Panc1 (cell line): Measurements from ENCODE around the gene KATNAL2.

Source experiments
- POLR2AphosphoS5 ChIP-seq: IDR thresholded peaks from 2 replicates; pipeline ENCODE4 v1.6.1; 2012; ENCODE audit warnings: mild to moderate bottlenecking, low read depth, low read length, moderate library complexity
- TCF7L2 ChIP-seq: IDR thresholded peaks from 2 replicates; pipeline ENCODE4 v1.6.1; 2011; ENCODE audit warnings: mild to moderate bottlenecking, low read depth, low read length, inconsistent platforms
- TF ChIP-seq, protein P1 (sequence below): fragments of 450-650 bp; IDR thresholded peaks from 2 replicates; pipeline ENCODE4 v1.5.1; 2017; ENCODE audit warnings: mild to moderate bottlenecking
- TF ChIP-seq, protein P2 (sequence below), 2 experiments: IDR thresholded peaks; 2 replicates each; pipeline ENCODE4 v1.6.1; 2011 to 2012; ENCODE audit warnings: low read depth in 2 of 2, control low read depth in 1 of 2, low read length in 1 of 2, mild to moderate bottlenecking in 1 of 2, moderate library complexity in 1 of 2; ENCODE audit not compliant: insufficient read depth in 1 of 2

DNA sequence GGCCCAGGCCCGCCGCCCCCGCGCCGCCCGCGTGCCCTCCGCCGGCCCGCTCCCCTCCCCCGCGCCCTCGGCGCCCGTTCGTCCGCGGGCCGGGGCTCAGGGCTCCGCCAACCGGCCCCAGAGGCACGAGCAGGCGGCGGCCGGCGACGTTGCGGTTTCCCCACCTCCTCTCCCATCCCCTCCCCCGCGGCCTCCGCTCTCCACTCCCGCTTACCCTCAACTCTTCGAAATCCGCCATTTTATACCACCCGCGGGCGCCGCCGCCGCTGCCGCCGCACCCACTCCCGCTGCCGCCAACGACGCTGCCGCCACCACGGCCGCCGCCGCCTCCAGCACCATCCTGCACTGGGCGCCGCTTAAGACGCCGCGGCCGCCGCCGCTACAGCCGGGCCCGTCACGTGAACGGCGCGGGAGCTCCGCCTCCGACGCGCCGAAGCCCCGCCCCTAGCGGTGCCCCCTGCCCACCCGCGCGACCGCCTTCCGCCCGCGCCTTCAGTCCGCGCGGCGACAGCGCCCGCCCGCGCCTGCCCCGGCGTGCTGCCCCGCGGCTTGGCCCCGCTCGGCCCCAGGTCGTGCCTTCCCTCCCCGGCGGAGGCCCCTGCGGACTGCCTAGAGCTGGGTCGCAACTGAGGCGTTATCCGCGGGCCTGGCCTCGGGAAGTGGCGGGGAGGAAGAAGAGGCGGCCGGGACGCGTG lies at the start of gene KATNAL2, which contains the start of gene PIAS2:
- TF ChIP-seq, protein P1, sequence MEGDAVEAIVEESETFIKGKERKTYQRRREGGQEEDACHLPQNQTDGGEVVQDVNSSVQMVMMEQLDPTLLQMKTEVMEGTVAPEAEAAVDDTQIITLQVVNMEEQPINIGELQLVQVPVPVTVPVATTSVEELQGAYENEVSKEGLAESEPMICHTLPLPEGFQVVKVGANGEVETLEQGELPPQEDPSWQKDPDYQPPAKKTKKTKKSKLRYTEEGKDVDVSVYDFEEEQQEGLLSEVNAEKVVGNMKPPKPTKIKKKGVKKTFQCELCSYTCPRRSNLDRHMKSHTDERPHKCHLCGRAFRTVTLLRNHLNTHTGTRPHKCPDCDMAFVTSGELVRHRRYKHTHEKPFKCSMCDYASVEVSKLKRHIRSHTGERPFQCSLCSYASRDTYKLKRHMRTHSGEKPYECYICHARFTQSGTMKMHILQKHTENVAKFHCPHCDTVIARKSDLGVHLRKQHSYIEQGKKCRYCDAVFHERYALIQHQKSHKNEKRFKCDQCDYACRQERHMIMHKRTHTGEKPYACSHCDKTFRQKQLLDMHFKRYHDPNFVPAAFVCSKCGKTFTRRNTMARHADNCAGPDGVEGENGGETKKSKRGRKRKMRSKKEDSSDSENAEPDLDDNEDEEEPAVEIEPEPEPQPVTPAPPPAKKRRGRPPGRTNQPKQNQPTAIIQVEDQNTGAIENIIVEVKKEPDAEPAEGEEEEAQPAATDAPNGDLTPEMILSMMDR = no peak
- TF ChIP-seq, protein P2, sequence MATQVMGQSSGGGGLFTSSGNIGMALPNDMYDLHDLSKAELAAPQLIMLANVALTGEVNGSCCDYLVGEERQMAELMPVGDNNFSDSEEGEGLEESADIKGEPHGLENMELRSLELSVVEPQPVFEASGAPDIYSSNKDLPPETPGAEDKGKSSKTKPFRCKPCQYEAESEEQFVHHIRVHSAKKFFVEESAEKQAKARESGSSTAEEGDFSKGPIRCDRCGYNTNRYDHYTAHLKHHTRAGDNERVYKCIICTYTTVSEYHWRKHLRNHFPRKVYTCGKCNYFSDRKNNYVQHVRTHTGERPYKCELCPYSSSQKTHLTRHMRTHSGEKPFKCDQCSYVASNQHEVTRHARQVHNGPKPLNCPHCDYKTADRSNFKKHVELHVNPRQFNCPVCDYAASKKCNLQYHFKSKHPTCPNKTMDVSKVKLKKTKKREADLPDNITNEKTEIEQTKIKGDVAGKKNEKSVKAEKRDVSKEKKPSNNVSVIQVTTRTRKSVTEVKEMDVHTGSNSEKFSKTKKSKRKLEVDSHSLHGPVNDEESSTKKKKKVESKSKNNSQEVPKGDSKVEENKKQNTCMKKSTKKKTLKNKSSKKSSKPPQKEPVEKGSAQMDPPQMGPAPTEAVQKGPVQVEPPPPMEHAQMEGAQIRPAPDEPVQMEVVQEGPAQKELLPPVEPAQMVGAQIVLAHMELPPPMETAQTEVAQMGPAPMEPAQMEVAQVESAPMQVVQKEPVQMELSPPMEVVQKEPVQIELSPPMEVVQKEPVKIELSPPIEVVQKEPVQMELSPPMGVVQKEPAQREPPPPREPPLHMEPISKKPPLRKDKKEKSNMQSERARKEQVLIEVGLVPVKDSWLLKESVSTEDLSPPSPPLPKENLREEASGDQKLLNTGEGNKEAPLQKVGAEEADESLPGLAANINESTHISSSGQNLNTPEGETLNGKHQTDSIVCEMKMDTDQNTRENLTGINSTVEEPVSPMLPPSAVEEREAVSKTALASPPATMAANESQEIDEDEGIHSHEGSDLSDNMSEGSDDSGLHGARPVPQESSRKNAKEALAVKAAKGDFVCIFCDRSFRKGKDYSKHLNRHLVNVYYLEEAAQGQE (IDR thresholded peaks at IDR 0.05; ENCODE audit: insufficient read depth in 1 of 2, low read depth in 2 of 2, low read length in 1 of 2) = no peak
- TF ChIP-seq TCF7L2 (peak; percentile 34; the same call in 1 of the 2 replicates), POLR2AphosphoS5 (peak; percentile 40; the same call in 1 of the 2 replicates)
